Measurements from ENCODE around the gene SEMA3G.

DNA sequence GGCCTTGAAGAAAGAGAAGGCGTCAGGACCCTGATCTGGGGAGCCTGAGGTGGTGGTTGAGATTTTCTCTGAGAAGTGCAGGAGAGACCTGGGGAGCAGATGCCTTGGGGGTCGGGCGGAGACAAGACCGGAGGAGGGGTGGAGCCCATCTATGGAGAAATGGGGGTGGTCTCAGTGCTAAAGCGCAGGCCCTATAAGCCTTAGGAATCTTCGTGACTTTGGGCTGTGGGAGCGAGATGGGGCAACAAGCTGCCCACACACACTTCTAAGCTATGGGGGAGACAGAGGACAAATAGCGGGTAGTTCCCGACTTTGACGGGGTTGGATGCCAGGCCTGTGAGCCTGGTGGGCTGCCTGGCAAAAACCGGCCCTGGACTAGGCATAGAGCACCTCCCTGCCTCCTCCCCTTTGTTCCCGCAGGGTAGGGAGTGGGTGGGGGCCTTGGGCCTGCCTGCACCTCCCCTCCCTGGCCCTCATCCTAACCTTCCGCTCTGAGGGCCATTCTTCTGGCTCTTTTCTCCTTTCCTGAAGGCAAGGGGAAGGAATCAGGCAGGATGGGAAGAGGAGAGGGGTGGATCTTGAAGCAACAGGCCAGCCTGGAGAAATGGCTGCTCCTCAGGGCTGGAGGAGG, 11.4 kb upstream of the SEMA3G start:
- TF ChIP-seq CTCF (conservative IDR thresholded peaks at IDR 0.05) (no peak), EZH2 (IDR thresholded peaks at IDR 0.05; ENCODE audit: low read depth) (no peak)
